Activated T-helper 2 cell treated with anti-CD3 and anti-CD28 coated beads, Interferon-gamma antibody, Interleukin-2, Interleukin-4, amounts not matched to agents 10 μg/mL and 5 μg/mL and 100 μg/mL, durations not matched to agents 14 hours and 24 hours and 36 hours (primary cell): Measurements from ENCODE around the gene YIF1A. TPM values are rescaled to one million over a fixed set of nuclear protein-coding genes. Genes with fewer than 3 reads are reported as not detected.

Experiments used
- DNase-seq: peaks from one replicate; pipeline ENCODE4 v3.0.0; 2021; ENCODE audit warnings: low spot score
- H3K27ac Mint-ChIP-seq: one replicate; pipeline ENCODE4 v1.8.0; 2021; ENCODE audit warnings: mixed read lengths
- H3K27me3 Mint-ChIP-seq: one replicate; pipeline ENCODE4 v1.8.0; 2021; ENCODE audit warnings: low read depth, mixed read lengths
- H3K36me3 Mint-ChIP-seq: one replicate; pipeline ENCODE4 v1.8.0; 2021; ENCODE audit warnings: low read depth, mixed read lengths
- H3K4me1 Mint-ChIP-seq: one replicate; pipeline ENCODE4 v1.8.0; 2021; ENCODE audit warnings: low read depth, mixed read lengths
- H3K4me3 Mint-ChIP-seq: one replicate; pipeline ENCODE4 v1.8.0; 2021; ENCODE audit warnings: low read depth, mild to moderate bottlenecking, moderate library complexity, mixed read lengths
- H3K9me3 Mint-ChIP-seq: one replicate; pipeline ENCODE4 v1.8.0; 2021; ENCODE audit warnings: mixed read lengths
- intact Hi-C: fragments of 100-400 bp; cut with micrococcal nuclease; formaldehyde crosslinking; loops from one replicate; pipeline ENCODE4 v1.15.1; 2023
- total RNA-seq: library from RNA; stranded (reverse); gene quantifications from 2 replicates; pipeline ENCODE4 v1.2.3, GENCODE V29; 2022

The YIF1A gene
- total RNA-seq, 1 donor from 2014 or later, result 78.9 TPM

- Mint-ChIP-seq H3K4me3 (no peak overlapping the region), H3K4me1 (peaks cover 9% of the 10 kb centered on the region)
- intact Hi-C loops, result no loop called here
Measured at GRCh38 chr11:66292543-66293332, 3.8 kb upstream of the YIF1A start.

GRCh38 chr11:66291706-66292542 is 3.0 kb upstream of the YIF1A start, which contains the start of gene TMEM151A:
TMEM151A (plus strand) TSS chr11:66291894; CDS start chr11:66292014, 120 bp downstream.
- H3K36me3 Mint-ChIP-seq, result no peaks in the 10 kb centered on the region
- no peak within 1 kb of the TSS for H3K27ac Mint-ChIP-seq
- peaks cover 30% of the 10 kb centered on the region for H3K27me3 Mint-ChIP-seq
- no peak for DNase-seq
- intact Hi-C loops, result no loop called here
- peak within 1 kb of the TSS; percentile 49 for H3K4me3 Mint-ChIP-seq
- H3K4me1 Mint-ChIP-seq, result peaks cover 12% of the 10 kb centered on the region
- H3K9me3 Mint-ChIP-seq, result no peaks in the 10 kb centered on the region

More at GRCh38 chr11:66292543-66293332, 3.8 kb upstream of the YIF1A start:
- DNase-seq, result no peak
- Mint-ChIP-seq H3K27me3 (peaks cover 30% of the 10 kb centered on the region), H3K27ac (no peak overlapping the region), H3K36me3 (no peaks in the 10 kb centered on the region), H3K9me3 (no peaks in the 10 kb centered on the region)

GRCh38 chr11:66291303-66291705 is 2.4 kb upstream of the YIF1A start:
- intact Hi-C loops, result no loop called here
- H3K4me3 Mint-ChIP-seq, result no peak overlapping the region
- peaks cover 3% of the 10 kb centered on the region for H3K36me3 Mint-ChIP-seq
- H3K9me3 Mint-ChIP-seq, result no peaks in the 10 kb centered on the region
- peaks cover 14% of the 10 kb centered on the region for H3K4me1 Mint-ChIP-seq
- no peak overlapping the region for H3K27ac Mint-ChIP-seq
- DNase-seq, result no peak
- peaks cover 30% of the 10 kb centered on the region for H3K27me3 Mint-ChIP-seq

GRCh38 chr11:66290330-66290621 is 1.3 kb upstream of the YIF1A start:
- peaks cover 30% of the 10 kb centered on the region for H3K27me3 Mint-ChIP-seq
- no peak overlapping the region for H3K27ac Mint-ChIP-seq
- H3K36me3 Mint-ChIP-seq, result peaks cover 3% of the 10 kb centered on the region
- peaks cover 14% of the 10 kb centered on the region for H3K4me1 Mint-ChIP-seq
- H3K9me3 Mint-ChIP-seq, result no peaks in the 10 kb centered on the region
- intact Hi-C loops, result no loop called here
- H3K4me3 Mint-ChIP-seq, result peak overlapping the region; percentile 94
- no peak for DNase-seq

- intact Hi-C loops, result loop anchor here (1.0 kb wide), 2 partner anchors 21 to 23 kb away; partner anchors contain the start of gene RAB1B
- Mint-ChIP-seq H3K4me3 (peak overlapping the region; percentile 94), H3K27ac (peak overlapping the region; percentile 88), H3K4me1 (peaks cover 14% of the 10 kb centered on the region), H3K9me3 (no peaks in the 10 kb centered on the region), H3K36me3 (peaks cover 3% of the 10 kb centered on the region), H3K27me3 (peaks cover 30% of the 10 kb centered on the region)
- peak; percentile 83 for DNase-seq
Measured at GRCh38 chr11:66289548-66290329, 796 bp upstream of the YIF1A start.

- DNase-seq, result no peak
Measured at GRCh38 chr11:66287889-66288670, 863 bp downstream of the YIF1A start.

GRCh38 chr11:66287211-66287888 is 1.6 kb downstream of the YIF1A start:
- Mint-ChIP-seq H3K27ac (peak overlapping the region; percentile 34), H3K9me3 (no peaks in the 10 kb centered on the region), H3K36me3 (peaks cover 3% of the 10 kb centered on the region), H3K27me3 (peaks cover 15% of the 10 kb centered on the region), H3K4me1 (peaks cover 21% of the 10 kb centered on the region), H3K4me3 (peak overlapping the region; percentile 94)
- intact Hi-C loops, result no loop called here
- no peak for DNase-seq

More at GRCh38 chr11:66287889-66288670, 863 bp downstream of the YIF1A start:
- H3K27ac Mint-ChIP-seq, result peak overlapping the region; percentile 89
- peaks cover 15% of the 10 kb centered on the region for H3K4me1 Mint-ChIP-seq
- intact Hi-C loops, result no loop called here
- H3K36me3 Mint-ChIP-seq, result peaks cover 3% of the 10 kb centered on the region
- peak overlapping the region; percentile 94 for H3K4me3 Mint-ChIP-seq
- H3K9me3 Mint-ChIP-seq, result no peaks in the 10 kb centered on the region
- peaks cover 22% of the 10 kb centered on the region for H3K27me3 Mint-ChIP-seq

- H3K27ac Mint-ChIP-seq, result peak overlapping the region; percentile 34
- intact Hi-C loops, result no loop called here
- H3K36me3 Mint-ChIP-seq, result peaks cover 3% of the 10 kb centered on the region
- peaks cover 15% of the 10 kb centered on the region for H3K27me3 Mint-ChIP-seq
- peak overlapping the region; percentile 52 for H3K4me3 Mint-ChIP-seq
- no peaks in the 10 kb centered on the region for H3K9me3 Mint-ChIP-seq
- DNase-seq, result no peak
- H3K4me1 Mint-ChIP-seq, result peaks cover 24% of the 10 kb centered on the region
Measured at GRCh38 chr11:66286699-66287098, 2.2 kb downstream of the YIF1A start.

GRCh38 chr11:66285250-66285947 is 3.5 kb downstream of the YIF1A start:
- intact Hi-C loops, result no loop called here
- no peaks in the 10 kb centered on the region for H3K9me3 Mint-ChIP-seq
- no peak for DNase-seq
- H3K27ac Mint-ChIP-seq, result no peak overlapping the region
- no peak overlapping the region for H3K4me3 Mint-ChIP-seq
- peaks cover 26% of the 10 kb centered on the region for H3K4me1 Mint-ChIP-seq
- peaks cover 9% of the 10 kb centered on the region for H3K27me3 Mint-ChIP-seq
- peaks cover 3% of the 10 kb centered on the region for H3K36me3 Mint-ChIP-seq

GRCh38 chr11:66284526-66285078 is 4.3 kb downstream of the YIF1A start:
- peaks cover 3% of the 10 kb centered on the region for H3K36me3 Mint-ChIP-seq
- DNase-seq, result no peak
- H3K27ac Mint-ChIP-seq, result no peak overlapping the region
- peaks cover 7% of the 10 kb centered on the region for H3K27me3 Mint-ChIP-seq
- intact Hi-C loops, result no loop called here
- H3K4me3 Mint-ChIP-seq, result no peak overlapping the region
- H3K4me1 Mint-ChIP-seq, result peaks cover 19% of the 10 kb centered on the region
- H3K9me3 Mint-ChIP-seq, result no peaks in the 10 kb centered on the region
